ENCODE data around the gene MAST2. TPM values are rescaled to one million over a fixed set of nuclear protein-coding genes. Genes with fewer than 3 reads are reported as not detected.

Gene MAST2
- total and polyA plus RNA-seq, 9 of the 15 experiments (the other 6 are each of a cell fraction or from before 2014, with no cell fraction given): 0.73 to 32.0 (median 17.8) TPM

GRCh38 chr1:46062651-46063319 lies 259.4 kb downstream of the MAST2 start:
- WGBS (ENCODE audit: insufficient coverage, low coverage, missing lambda C conversion rate): 63% methylated on average over 4 of the region's 4 CpGs
- peak overlapping the region; percentile 51 for H2AFZ ChIP-seq (ENCODE audit: low read depth, low read length)
- H3K9me3 ChIP-seq (replicated peaks; ENCODE audit: control insufficient read depth, insufficient read depth, low read depth, low read length): no peaks in the 10 kb centered on the region
- in situ Hi-C loops (cut with MboI): no loop called here
- CTCF ChIA-PET (ENCODE audit: low intra/inter-chr PET ratio): no interaction called here
- no peak overlapping the region for H3K4me3 ChIP-seq
- H3K9ac ChIP-seq (ENCODE audit: insufficient read depth in 1 of 2, low read depth in 2 of 2, low read length in 2 of 2): no peak overlapping the region
- H3K27ac ChIP-seq (ENCODE audit: extremely low read depth, low read depth, low read length): no peak overlapping the region
- no peaks in the 10 kb centered on the region for H3K27me3 ChIP-seq (ENCODE audit: control insufficient read depth in 2 of 2, insufficient read depth in 2 of 2, low read length in 2 of 2)
- peaks cover 12% of the 10 kb centered on the region; the same call in 2 of the 3 replicates for H3K36me3 ChIP-seq (ENCODE audit: control insufficient read depth, insufficient read depth, low read length)
- FAIRE-seq: no peak
- POLR2A ChIA-PET: interaction anchor here (1.2 to 1.5 kb wide), 3 partner anchors 11 to 135 kb away, joined by 3 read pairs; partner anchors contain the start of gene POMGNT1
- peak overlapping the region; percentile 47 for H3K4me2 ChIP-seq (ENCODE audit: insufficient read depth, low read length)
- no peaks in the 10 kb centered on the region for H3K79me2 ChIP-seq (ENCODE audit: control insufficient read depth, insufficient read depth, low read length)
- peak; percentile 63 for ATAC-seq
- intact Hi-C loops (cut with micrococcal nuclease): no loop called here
- H3K4me1 ChIP-seq (replicated peaks in 1 of 2; ENCODE audit: control insufficient read depth in 2 of 2, insufficient read depth in 2 of 2, low read length in 2 of 2): peaks cover 0 to 9% of the 10 kb centered on the region in 2 experiments; a peak in 3 of 5 replicates
- BruUV-seq (replicated peaks): no TSS peak
- H4K20me1 ChIP-seq (replicated peaks; ENCODE audit: control insufficient read depth, insufficient read depth, low read length): no peaks in the 10 kb centered on the region
- no peak for DNase-seq (ENCODE audit: extremely low read depth in 1 of 4, low spot score in 3 of 4)
- no peaks in the 10 kb centered on the region for H3K9me1 ChIP-seq (ENCODE audit: control insufficient read depth, insufficient read depth, low read length)
- TF ChIP-seq ZNF212 (CRISPR knock-in tag; IDR thresholded peaks at IDR 0.05): no peak
- TF ChIP-seq TAF9B (IDR thresholded peaks at IDR 0.05; ENCODE audit: partially characterized antibody): peak; percentile 34
- peak; percentile 82 for TF ChIP-seq IRF2 (CRISPR knock-in tag; IDR thresholded peaks at IDR 0.05)
- TF ChIP-seq ZKSCAN8 (CRISPR knock-in tag; IDR thresholded peaks at IDR 0.05): no peak
- peak; percentile 38; the same call in 1 of the 2 replicates for TF ChIP-seq ZNF384 (IDR thresholded peaks at IDR 0.05; ENCODE audit: low read depth, low read length)
- no peak for TF ChIP-seq NRF1 (conservative IDR thresholded peaks at IDR 0.05 in 1 of 2, IDR thresholded peaks at IDR 0.05 in 1 of 2)
- TF ChIP-seq DIDO1 (tag; IDR thresholded peaks at IDR 0.05; ENCODE audit: low read depth): 0 out of 2 replicates have a peak, but pooled peaks have one; percentile 47
- no peak for TF ChIP-seq CBX2 (IDR thresholded peaks at IDR 0.05; ENCODE audit: insufficient read depth, low read length, poor library complexity, severe bottlenecking)
- TF ChIP-seq MNT (conservative IDR thresholded peaks at IDR 0.05): 0 out of 4 replicates have a peak, but pooled peaks of 1 of the 2 experiments have one; percentile 4
- no peak for TF ChIP-seq EZH2 (IDR thresholded peaks at IDR 0.05; ENCODE audit: borderline replicate concordance, low read depth, low read length)
- TF ChIP-seq ZNF740 (CRISPR knock-in tag; IDR thresholded peaks at IDR 0.05): no peak
- TF ChIP-seq ZNF740 (tag; IDR thresholded peaks at IDR 0.05): peak in 1 of 2 experiments; percentile 26; a peak in 1 of 4 replicates
- TF ChIP-seq ZNF23 (CRISPR knock-in tag; IDR thresholded peaks at IDR 0.05): 0 out of 2 replicates have a peak, but pooled peaks have one; percentile 40
- TF ChIP-seq NFE2L1 (tag; IDR thresholded peaks at IDR 0.05; ENCODE audit: borderline replicate concordance, low read depth): 0 out of 2 replicates have a peak, but pooled peaks have one; percentile 9
- no peak for TF ChIP-seq HNRNPUL1 (IDR thresholded peaks at IDR 0.05; ENCODE audit: low read length)
- peak; percentile 88 for TF ChIP-seq FOXM1 (IDR thresholded peaks at IDR 0.05; ENCODE audit: low read depth)
- TF ChIP-seq FOXM1 (CRISPR knock-in tag; IDR thresholded peaks at IDR 0.05; ENCODE audit: low read depth): no peak
- no peak for TF ChIP-seq ZEB2 (IDR thresholded peaks at IDR 0.05)
- TF ChIP-seq STAG1 (CRISPR knock-in tag; IDR thresholded peaks at IDR 0.05; ENCODE audit: borderline replicate concordance): no peak
- no peak for TF ChIP-seq MAX (CRISPR knock-in tag; IDR thresholded peaks at IDR 0.05)
